ENCODE data around the gene TICAM2.

TICAM2 gene

DNA sequence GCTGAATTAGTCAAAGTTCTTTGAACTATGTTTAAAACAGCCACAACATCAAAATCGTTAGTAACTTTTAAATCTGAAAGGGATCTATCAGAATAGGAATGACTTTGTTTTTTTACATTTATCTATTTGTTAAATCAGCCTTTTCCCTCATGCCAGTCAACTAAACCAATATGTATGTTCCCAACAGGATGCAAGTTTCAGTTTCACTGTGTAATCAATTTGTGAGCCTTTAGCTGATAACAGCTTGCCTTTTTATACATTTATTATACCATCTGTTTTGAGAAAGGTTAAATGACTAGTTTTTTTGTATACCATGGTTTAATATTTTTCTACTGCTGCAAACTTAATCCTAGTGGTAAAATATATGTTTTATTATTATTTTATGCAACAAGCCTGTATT is 14.6 kb upstream of the TICAM2 start:
- no peak overlapping the region for H2AFZ ChIP-seq
- H3K36me3 ChIP-seq (ENCODE audit: control insufficient read depth, insufficient read depth, low read length) = no peaks in the 10 kb centered on the region
- H3K4me1 ChIP-seq = no peaks in the 10 kb centered on the region
- no peak overlapping the region for H3K4me2 ChIP-seq (ENCODE audit: low read length)
- H3K9me3 ChIP-seq (ENCODE audit: control insufficient read depth, low read length) = no peaks in the 10 kb centered on the region
- H3K4me3 ChIP-seq (ENCODE audit: low read depth, low read length) = no peak overlapping the region
- H3K9ac ChIP-seq = no peak overlapping the region
- H3K27me3 ChIP-seq (ENCODE audit: control insufficient read depth, insufficient read depth, low read length) = no peaks in the 10 kb centered on the region
- TF ChIP-seq, protein P1, sequence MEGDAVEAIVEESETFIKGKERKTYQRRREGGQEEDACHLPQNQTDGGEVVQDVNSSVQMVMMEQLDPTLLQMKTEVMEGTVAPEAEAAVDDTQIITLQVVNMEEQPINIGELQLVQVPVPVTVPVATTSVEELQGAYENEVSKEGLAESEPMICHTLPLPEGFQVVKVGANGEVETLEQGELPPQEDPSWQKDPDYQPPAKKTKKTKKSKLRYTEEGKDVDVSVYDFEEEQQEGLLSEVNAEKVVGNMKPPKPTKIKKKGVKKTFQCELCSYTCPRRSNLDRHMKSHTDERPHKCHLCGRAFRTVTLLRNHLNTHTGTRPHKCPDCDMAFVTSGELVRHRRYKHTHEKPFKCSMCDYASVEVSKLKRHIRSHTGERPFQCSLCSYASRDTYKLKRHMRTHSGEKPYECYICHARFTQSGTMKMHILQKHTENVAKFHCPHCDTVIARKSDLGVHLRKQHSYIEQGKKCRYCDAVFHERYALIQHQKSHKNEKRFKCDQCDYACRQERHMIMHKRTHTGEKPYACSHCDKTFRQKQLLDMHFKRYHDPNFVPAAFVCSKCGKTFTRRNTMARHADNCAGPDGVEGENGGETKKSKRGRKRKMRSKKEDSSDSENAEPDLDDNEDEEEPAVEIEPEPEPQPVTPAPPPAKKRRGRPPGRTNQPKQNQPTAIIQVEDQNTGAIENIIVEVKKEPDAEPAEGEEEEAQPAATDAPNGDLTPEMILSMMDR (IDR thresholded peaks at IDR 0.05) = no peak
- H3K79me2 ChIP-seq = no peaks in the 10 kb centered on the region
- no peak overlapping the region for H3K27ac ChIP-seq

DNA sequence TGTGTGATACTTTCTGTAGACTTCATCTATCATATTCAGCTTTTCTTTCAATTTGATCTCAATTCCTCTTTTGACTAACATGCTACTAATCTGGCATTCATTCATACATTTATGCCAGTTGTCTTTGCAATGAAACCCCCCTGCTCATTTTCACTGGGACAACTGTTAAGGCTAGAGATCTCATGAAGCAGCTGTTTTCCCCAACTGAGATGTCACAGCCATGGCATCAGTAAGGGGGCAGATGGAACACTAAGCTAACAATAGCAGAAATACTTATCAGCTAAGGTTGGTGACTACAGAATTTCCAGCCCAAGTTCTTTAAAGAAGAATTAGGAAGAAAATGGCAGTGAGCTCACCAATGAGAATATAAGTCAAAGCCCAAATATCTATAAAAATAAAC is 14.2 kb upstream of the TICAM2 start:
- Histone ChIP-seq H3K4me3 (ENCODE audit: low read depth, low read length) (no peak overlapping the region), H3K9me3 (ENCODE audit: control insufficient read depth, low read length) (no peaks in the 10 kb centered on the region), H3K27ac (no peak overlapping the region), H3K4me1 (no peaks in the 10 kb centered on the region), H3K36me3 (ENCODE audit: control insufficient read depth, insufficient read depth, low read length) (no peaks in the 10 kb centered on the region), H3K4me2 (ENCODE audit: low read length) (no peak overlapping the region), H2AFZ (no peak overlapping the region), H3K79me2 (no peaks in the 10 kb centered on the region), H3K27me3 (ENCODE audit: control insufficient read depth, insufficient read depth, low read length) (no peaks in the 10 kb centered on the region), H3K9ac (no peak overlapping the region)
- TF ChIP-seq, protein P1 (IDR thresholded peaks at IDR 0.05) = no peak

DNA sequence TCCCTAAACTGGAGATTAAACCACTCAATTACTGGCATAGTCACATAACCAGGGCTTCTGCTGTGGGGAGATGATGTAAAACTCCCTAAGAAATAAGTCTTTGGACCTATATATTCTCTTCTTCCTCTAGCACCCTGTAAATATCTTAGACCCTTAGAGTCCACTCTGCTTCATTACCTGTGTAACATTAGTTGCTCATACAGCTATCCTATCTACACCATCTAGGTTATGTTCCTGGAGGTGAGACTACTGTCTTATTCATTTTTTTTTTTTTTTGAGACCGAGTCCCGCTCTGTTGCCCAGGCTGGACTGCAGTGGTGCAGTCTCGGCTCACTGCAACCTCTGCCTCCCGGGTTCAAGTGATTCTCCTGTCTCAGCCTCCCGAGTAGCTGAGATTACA is 9.6 kb upstream of the TICAM2 start:
- no peaks in the 10 kb centered on the region for H3K9me3 ChIP-seq (ENCODE audit: control insufficient read depth, low read length)

DNA sequence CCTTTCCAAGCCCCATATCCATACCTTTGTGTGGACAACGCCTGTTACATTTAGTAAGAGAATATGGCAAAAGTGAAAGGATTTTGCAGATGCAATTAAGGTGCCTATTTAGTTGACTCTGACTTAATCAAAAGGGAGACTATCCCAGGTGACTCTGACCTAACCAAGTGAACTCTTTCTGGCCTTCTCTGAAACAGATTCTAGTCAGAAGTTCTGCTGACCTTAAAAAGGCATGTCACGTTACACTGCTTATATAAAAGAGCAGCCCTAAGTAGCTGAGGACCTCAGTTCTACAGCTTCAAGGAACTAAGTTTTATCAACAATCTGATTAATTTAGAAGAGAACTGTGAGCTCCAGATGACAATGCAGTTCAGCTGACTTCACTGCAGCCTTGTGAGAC is 5.7 kb upstream of the TICAM2 start:
- Histone ChIP-seq H2AFZ (no peak overlapping the region), H3K9me3 (ENCODE audit: control insufficient read depth, low read length) (no peaks in the 10 kb centered on the region), H3K36me3 (ENCODE audit: control insufficient read depth, insufficient read depth, low read length) (no peaks in the 10 kb centered on the region), H3K4me2 (ENCODE audit: low read length) (no peak overlapping the region), H3K79me2 (no peaks in the 10 kb centered on the region), H3K9ac (no peak overlapping the region), H3K4me3 (ENCODE audit: low read depth, low read length) (no peak overlapping the region), H3K4me1 (no peaks in the 10 kb centered on the region), H3K27me3 (ENCODE audit: control insufficient read depth, insufficient read depth, low read length) (no peaks in the 10 kb centered on the region), H3K27ac (no peak overlapping the region)
- TF ChIP-seq, protein P1 (IDR thresholded peaks at IDR 0.05) = no peak

More for the DNA sequence above, 9.6 kb upstream of the TICAM2 start:
- TF ChIP-seq, protein P1 (IDR thresholded peaks at IDR 0.05) = no peak
- no peak overlapping the region for H3K9ac ChIP-seq
- H3K27ac ChIP-seq = no peak overlapping the region
- no peak overlapping the region for H3K4me3 ChIP-seq (ENCODE audit: low read depth, low read length)
- no peaks in the 10 kb centered on the region for H3K79me2 ChIP-seq
- no peaks in the 10 kb centered on the region for H3K27me3 ChIP-seq (ENCODE audit: control insufficient read depth, insufficient read depth, low read length)
- H3K36me3 ChIP-seq (ENCODE audit: control insufficient read depth, insufficient read depth, low read length) = no peaks in the 10 kb centered on the region
- H3K4me1 ChIP-seq = no peaks in the 10 kb centered on the region
- no peak overlapping the region for H3K4me2 ChIP-seq (ENCODE audit: low read length)
- H2AFZ ChIP-seq = no peak overlapping the region

DNA sequence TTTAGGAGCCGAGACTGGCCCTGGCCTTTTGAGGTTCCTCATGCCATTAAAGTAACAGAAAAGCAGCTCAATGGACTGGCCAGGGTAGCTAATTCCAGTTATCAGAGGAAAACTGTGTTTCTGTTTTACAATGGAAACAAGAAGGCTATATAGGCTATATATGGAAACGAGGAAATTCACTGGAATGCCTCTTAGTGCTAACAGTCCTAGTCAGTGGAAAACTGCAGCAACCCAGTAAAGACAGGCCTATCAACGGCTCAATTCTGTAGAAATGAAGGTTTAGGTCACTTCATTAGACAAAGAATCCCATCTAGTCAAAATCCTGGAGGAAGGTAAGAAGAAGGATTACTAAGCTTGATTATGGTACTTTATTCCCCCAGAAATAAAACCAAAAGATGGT is 3.2 kb upstream of the TICAM2 start:
- H3K9ac ChIP-seq = no peak overlapping the region
- no peaks in the 10 kb centered on the region for H3K79me2 ChIP-seq
- TF ChIP-seq, protein P1 (IDR thresholded peaks at IDR 0.05) = no peak
- no peaks in the 10 kb centered on the region for H3K27me3 ChIP-seq (ENCODE audit: control insufficient read depth, insufficient read depth, low read length)
- H2AFZ ChIP-seq = no peak overlapping the region
- no peaks in the 10 kb centered on the region for H3K36me3 ChIP-seq (ENCODE audit: control insufficient read depth, insufficient read depth, low read length)
- no peak overlapping the region for H3K4me2 ChIP-seq (ENCODE audit: low read length)
- H3K9me3 ChIP-seq (ENCODE audit: control insufficient read depth, low read length) = no peaks in the 10 kb centered on the region
- no peak overlapping the region for H3K4me3 ChIP-seq (ENCODE audit: low read depth, low read length)
- no peaks in the 10 kb centered on the region for H3K4me1 ChIP-seq
- H3K27ac ChIP-seq = no peak overlapping the region
